ENCODE data around the gene ADD1.

DNA sequence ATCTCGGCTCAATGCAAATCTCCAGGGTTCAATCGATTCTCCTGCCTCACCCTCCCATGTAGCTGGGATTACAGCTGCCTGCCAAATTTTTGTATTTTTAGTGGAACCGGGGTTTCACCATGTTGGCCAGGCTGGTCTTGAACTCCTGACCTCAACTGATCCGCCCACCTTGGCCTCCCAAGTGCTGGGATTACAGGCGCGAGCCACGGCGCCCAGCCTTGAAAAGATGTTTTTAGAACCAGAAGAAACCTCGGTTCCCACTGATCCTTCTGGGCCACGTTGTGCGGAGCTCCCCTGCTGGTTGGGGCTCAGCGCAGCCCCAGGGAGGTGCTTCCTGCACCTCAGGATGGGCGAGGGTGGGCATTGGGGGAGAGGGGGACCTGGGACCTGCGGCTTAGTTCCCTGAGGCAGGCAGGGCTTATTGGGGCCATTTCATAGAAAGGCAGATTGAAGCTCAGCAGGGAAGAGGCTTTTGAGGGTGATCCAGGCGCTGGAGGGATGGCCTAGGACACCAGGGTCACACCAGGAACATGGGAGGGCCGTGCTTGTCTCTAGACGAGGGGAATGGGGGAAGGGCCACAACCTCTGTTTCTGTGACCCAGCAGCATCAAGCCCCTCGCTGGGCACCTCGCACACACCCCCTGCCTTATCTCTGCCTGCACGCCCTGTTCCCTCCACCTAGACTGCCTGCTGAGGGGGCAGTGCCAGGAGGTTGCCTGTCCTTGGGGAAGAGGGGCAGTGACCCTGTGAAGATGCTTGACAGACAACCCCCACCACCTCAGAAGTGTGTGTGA, 6.3 kb upstream of the ADD1 start:
- TF ChIP-seq, protein P1, sequence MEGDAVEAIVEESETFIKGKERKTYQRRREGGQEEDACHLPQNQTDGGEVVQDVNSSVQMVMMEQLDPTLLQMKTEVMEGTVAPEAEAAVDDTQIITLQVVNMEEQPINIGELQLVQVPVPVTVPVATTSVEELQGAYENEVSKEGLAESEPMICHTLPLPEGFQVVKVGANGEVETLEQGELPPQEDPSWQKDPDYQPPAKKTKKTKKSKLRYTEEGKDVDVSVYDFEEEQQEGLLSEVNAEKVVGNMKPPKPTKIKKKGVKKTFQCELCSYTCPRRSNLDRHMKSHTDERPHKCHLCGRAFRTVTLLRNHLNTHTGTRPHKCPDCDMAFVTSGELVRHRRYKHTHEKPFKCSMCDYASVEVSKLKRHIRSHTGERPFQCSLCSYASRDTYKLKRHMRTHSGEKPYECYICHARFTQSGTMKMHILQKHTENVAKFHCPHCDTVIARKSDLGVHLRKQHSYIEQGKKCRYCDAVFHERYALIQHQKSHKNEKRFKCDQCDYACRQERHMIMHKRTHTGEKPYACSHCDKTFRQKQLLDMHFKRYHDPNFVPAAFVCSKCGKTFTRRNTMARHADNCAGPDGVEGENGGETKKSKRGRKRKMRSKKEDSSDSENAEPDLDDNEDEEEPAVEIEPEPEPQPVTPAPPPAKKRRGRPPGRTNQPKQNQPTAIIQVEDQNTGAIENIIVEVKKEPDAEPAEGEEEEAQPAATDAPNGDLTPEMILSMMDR (conservative IDR thresholded peaks at IDR 0.05 in 1 of 2, IDR thresholded peaks at IDR 0.05 in 1 of 2; ENCODE audit: low read depth in 1 of 2, low read length in 2 of 2): no peak
- no peak for TF ChIP-seq EZH2 (IDR thresholded peaks at IDR 0.05; ENCODE audit: low read length, missing control alignments)

Data from fibroblast of lung (primary cell).